Prostate gland (tissue), 1 donor: ENCODE results near the gene PNMA6A.
"Not testable (repeated sequence)": the region's sequence is repeated elsewhere in the genome, so short reads cannot be mapped to it uniquely, and the experiment has no call there.

ENCODE experiments used
- POLR2A ChIP-seq: fragments of 450-650 bp; IDR thresholded peaks from one replicate; pipeline ENCODE4 v1.6.1; 2016; ENCODE audit warnings: antibody characterized with exemption, mild to moderate bottlenecking
- POLR2AphosphoS5 ChIP-seq: sonication (generic); formaldehyde crosslinking; IDR thresholded peaks from one replicate; pipeline ENCODE4 v1.6.1; 2017; ENCODE audit warnings: antibody characterized with exemption

DNA sequence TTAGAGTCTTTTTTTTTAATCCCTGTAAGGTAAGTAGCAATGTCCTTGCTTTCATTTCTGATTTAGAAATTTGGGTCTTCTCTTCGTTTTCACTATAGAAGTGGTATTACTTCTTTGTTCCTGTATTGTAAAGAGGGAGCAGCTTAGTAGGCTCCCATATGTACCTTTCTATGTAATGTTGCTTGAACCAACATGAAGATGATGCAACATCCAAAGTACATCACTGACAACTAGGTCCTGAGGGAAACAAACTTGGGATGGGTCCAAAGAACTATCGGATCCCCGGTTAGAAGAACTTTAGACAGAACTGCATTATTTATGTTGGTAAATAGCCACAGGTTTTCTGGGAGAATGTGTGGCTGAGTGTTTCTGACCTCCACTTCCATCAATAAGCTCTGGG, 45.5 kb downstream of the PNMA6A start:
- TF ChIP-seq POLR2A, POLR2AphosphoS5: not testable (repeated sequence)
